C4-2B (cell line): ENCODE measurements around the gene TRIP10.

Experiments used
- H3K27ac ChIP-seq: fragments of 450-650 bp; 2 replicates; pipeline ENCODE4 v1.5.1; 2017
- CTCF ChIP-seq: fragments of 450-650 bp; conservative IDR thresholded peaks from 2 replicates; pipeline ENCODE4 v1.5.1; 2017; ENCODE audit warnings: mild to moderate bottlenecking
- ZFX ChIP-seq: fragments of 450-650 bp; IDR thresholded peaks from 2 replicates; pipeline ENCODE4 v1.6.1; 2017

Gene TRIP10

GRCh38 chr19:6734096-6734696 lies 5.3 kb upstream of the TRIP10 start:
- H3K27ac ChIP-seq: no peak overlapping the region
- TF ChIP-seq ZFX: no peak
- no peak for TF ChIP-seq CTCF

GRCh38 chr19:6735181-6735911 lies 4.1 kb upstream of the TRIP10 start:
- no peak overlapping the region for H3K27ac ChIP-seq
- no peak for TF ChIP-seq CTCF
- no peak for TF ChIP-seq ZFX

GRCh38 chr19:6736169-6736916 lies 3.1 kb upstream of the TRIP10 start:
- TF ChIP-seq ZFX: no peak
- peak; percentile 72 for TF ChIP-seq CTCF
- peak overlapping the region; percentile 86 for H3K27ac ChIP-seq

- H3K27ac ChIP-seq: peak overlapping the region; percentile 86
- TF ChIP-seq ZFX: no peak
- TF ChIP-seq CTCF: peak; percentile 48
Observed at GRCh38 chr19:6736917-6737283, 2.6 kb upstream of the TRIP10 start.

- H3K27ac ChIP-seq: peak within 1 kb of the TSS; percentile 86
- TF ChIP-seq CTCF: no peak
- no peak for TF ChIP-seq ZFX
Observed at GRCh38 chr19:6737284-6737872, 2.1 kb upstream of the TRIP10 start, which contains the start of gene GPR108. Gene GPR108, minus strand, starts transcription at chr19:6737580. Its CDS starts 4 bp downstream, at chr19:6737576.

GRCh38 chr19:6737873-6738786 lies 1.4 kb upstream of the TRIP10 start:
- peak overlapping the region; percentile 76 for H3K27ac ChIP-seq
- TF ChIP-seq ZFX (no peak), CTCF (peak; percentile 87)
